CD4-positive, alpha-beta T cell treated with Interleukin-1 beta for 1 hour (primary cell): ENCODE measurements around the gene KCNMA1.
A peak's percentile ranks its signal among the peaks of the same experiment; 100 is the strongest.

Source experiments
- DNase-seq, 2 donors: peaks; one replicate each; pipeline ENCODE4 v3.0.0-alpha.2; 2020 to 2022

KCNMA1 gene

DNA sequence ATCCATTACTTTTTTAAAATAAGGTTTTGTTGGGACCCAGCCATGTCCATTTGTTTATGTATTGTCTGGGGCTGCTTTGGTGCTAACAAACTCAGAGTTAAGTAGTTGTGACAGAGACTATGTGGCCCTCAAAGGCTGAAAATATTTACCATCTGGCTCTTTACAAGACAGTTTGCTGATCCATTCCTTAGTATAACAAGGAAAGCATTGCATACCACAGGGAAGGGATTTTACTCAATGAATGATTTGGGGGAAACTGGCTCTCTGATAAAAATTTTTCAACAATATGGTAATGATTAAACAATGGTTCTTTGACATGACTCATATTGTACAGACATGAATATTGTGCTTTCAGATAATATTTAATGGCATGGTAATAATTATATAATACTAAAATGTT is 738.1 kb downstream of the KCNMA1 start:
- DNase-seq = no peak

DNA sequence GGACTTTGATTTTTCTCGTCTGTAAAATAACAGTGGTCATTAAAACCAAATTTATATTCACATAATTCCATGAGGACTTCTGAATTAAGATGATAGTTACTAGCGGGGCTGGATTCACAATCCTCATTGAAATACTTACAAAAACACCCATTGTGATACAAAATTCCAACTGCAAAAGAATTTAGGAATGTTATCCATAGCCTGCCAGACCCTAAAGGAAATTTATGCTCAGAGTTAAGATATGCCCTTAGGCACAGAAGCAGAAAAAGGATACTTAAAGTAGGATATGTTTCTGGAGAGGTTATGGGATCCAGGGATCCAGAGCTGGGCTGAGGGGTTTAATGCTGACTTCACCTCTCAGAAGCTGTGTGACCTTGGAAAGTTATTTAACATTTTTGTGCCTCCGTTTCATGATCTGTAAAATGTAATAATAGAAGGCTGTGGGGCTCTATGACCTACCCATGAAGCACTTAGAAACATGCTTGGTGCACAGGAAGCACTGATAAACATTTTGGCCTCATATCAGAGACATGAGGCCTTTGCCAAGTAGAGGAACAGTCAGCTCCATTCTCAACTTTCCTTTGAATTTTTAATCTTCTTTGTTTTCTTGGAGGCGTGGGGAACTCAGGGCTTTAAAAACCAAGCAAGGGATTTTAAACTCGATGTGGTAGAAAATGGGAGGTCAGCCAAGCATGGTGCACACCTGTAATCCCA is 744.7 kb downstream of the KCNMA1 start:
- no peak for DNase-seq

DNA sequence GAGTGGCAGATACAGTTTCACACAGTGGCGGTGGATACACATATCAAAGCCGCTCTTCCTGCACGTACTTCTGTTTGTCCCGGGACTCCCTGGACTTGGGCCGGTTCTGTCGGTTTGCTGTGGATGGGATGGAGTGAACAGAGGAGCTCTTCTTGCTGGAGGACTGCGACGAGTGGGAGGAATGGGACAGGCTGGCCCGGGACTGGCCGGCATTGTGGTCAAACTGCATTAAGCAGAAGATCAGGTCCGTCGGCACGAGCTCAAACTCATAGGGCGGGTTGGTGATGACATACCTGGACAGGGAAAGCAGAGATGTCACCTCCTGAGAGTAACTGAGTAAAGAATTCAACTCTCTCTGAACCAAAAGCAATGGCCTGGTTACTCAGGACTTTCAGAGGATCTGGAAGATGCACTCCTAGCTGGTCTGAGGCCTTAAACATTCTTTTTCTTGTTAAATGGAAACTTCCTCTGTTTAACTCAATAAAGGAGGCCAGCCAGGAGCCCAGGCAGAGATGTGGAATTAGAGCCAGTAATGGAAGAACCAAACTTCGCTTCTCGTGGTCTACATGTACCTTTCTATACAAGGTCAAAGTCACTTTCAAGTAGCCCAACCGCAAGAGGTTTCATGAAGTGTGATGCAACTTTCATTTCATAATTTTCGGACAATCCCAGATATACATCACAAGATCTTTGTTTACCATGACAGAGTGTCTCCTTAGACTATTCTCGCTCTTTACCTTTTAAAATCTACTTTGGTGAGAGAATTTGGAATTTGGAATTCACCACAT is 750.2 kb downstream of the KCNMA1 start:
- DNase-seq = no peak

DNA sequence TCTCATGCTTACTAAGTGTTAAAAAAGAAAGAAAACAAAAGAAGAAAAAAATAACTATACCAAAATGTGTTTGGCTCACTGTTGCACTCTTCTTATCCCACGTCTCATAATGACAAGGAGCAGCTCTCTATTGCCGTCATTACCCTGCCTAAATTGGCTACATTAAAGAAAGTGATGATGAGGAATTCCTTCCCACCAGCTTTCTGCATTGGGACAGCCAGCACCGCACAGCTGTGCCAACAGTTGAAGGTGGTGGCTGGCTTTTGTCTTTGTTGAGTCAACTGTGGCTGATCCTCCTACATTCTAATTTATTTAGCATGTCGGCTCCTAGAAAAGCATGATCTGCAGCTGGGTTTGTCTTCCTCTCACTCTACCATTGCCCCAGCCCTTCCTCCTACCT is 751.8 kb downstream of the KCNMA1 start:
- no peak for DNase-seq

DNA sequence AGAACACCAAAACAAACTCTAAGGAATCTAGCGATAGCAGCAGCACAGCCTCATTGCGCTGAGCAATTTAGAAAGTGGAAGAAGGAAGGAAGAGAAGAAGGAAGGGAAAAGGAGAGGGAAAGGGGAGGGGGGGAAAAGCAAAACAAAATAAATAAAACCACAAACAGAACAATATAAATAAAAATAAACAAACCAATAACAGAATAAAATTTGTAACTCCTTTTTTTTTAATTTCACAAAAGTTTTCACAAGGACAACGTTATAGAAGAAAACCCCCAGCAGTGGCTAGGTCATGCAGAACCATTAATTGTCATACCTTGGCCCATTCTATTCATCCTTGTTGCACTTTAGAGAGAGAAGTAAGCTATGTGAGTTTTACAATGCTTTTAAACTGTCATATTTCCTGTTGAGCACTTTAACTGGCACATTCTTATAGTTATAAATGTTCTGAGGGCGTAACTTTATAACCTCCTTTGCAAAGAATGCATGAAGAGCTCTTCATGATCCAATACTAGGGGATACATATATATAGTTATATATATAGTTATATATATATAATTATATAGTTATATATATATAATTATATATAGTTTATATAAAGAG is 752.8 kb downstream of the KCNMA1 start:
- DNase-seq = no peak

DNA sequence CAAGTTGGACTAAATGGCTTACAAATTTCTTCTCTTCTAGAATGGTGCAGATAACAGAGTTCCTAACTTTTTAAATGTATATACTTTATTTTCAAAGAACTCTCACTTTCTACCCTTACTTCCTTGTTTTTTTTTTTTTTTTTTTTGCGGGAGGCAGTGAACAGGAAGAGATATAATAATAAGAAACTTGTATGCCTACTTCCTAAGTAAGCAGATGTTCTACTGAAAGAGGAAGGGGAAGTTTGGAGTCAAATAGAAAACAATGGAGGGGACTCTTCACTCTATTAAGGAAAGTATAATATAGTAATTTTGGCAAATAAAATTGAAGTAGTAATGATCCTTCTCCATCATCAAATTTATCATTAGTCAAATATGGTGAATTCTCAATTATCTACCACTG is 754.0 kb downstream of the KCNMA1 start:
- DNase-seq = no peak

DNA sequence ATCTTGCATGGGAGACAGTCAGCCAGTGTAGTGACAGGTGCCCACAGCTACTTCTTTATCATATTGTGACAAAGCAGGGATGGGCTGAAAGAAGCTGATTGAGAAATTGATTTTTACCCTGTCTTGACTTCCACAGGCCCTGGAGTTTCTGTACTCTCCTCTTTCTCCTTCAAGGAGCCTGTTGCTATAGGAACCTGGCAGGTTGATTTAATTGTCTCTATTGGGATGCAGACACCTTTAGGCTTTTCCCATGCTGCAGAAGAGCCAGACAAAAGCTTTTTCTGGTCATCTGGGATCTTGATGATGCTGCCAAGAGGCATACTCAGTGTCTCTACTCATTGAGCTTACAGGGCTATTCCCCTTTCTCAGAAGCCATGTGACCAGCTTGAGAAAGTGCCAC is 754.8 kb downstream of the KCNMA1 start:
- DNase-seq = no peak

DNA sequence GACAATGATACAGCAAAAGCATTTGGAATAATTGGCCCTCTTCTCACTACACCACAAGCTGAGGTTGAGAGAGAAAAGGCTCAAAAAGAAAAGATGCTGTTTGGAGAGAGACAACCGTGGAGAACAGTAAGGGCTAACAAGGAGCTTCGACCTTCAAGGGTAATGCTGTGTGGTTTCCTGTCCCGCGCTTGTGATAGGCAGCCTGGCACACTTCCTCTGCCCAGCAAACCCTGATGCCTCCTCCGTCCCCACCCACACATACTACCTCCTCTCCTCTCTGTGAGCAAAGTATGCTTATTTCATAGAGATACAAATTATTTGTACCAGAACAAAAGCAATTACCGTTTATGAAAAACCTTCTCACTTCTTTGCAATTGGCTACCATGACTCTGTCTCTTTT is 755.4 kb downstream of the KCNMA1 start:
- peak in 1 of 2 donors; percentile 13 for DNase-seq

DNA sequence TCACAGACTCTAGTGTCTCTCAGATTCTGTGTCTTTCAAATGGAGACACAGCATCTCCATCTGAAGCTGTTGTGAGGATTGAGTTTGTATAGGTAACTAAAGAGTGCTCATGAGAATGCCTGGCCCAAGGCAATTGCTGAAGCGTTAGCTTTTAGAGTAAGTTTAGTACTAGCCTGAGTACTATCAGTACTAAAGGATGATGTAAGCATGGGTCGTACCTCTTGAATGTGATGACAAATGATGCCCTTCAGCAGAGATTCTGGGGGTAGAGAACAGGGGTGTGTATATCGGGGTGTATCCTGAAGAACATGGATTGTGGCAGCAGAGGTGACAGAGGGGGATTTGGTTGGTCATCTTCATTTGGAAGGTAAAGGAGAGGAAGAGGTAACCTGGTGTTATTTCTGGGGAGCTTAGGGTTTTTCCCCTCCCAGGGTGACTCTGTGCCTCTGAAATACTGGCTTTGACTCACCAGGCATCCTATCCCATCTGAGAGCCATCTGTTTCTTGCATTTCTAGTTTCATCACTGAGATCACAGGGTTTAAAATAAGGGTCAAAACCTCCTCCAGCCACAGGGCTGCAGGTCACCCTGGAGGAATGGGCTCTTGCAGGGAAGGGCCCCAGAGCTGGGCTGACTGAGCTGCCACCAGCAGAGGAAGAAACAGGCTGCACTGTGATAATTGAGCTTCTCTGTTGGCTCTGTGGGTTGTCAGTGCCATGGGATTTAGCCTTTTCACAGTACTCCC is 756.0 kb downstream of the KCNMA1 start:
- DNase-seq = no peak

DNA sequence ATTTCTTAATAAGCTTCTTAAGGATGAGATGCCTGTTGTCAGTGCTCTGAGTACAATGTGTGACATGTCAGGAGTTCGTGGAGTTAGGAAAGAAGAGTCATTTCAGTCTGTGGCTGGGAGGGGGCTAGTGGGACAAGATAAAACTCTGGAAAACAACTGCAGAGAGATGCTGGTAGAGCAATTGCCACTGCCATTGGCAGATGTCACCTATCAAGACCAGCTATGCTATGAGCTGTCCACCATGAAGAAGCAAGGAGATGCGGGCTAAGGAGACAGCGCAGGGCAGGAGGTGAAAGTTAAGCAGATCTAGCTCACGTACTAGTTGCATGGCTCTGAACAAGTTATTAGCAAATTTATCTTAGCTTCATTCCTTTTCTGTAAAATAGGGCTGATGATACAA is 756.7 kb downstream of the KCNMA1 start:
- DNase-seq = no peak

DNA sequence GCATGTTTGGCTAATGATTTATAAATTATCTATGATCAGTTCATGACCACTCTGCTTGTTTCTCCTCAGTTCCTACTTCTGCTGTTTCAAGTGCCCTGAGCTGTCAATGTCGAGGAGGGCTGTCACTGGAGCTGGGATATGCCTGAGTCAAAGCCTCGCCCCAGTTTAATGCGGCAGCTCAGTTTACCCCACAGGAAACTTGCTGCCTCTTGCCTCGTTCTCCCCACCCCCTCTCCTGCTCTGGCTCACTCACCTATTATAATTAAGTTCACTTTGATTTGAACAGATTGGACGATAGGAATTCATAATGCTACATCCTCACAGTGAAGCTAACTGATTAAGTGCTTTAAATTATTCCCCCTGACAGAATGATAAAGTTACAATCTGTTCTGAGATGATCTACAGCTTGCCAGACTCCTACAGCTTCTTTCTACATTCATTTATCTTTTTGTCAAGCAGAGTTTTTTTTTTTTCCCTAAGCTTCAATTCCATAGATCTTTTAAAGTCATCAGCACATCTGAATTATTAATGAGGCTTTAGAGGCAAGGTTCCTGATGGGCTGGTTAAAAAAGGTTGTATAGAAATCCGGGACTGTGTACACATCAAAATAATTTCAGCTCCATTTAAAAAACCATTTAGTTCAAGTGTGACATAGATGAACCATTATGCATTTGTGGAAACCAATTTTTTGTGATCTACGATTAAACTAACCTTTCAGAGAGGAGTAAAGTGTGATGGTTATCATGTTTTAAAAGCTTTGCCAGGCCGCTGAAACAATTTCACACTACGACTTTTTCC is 758.3 kb downstream of the KCNMA1 start:
- no peak for DNase-seq

DNA sequence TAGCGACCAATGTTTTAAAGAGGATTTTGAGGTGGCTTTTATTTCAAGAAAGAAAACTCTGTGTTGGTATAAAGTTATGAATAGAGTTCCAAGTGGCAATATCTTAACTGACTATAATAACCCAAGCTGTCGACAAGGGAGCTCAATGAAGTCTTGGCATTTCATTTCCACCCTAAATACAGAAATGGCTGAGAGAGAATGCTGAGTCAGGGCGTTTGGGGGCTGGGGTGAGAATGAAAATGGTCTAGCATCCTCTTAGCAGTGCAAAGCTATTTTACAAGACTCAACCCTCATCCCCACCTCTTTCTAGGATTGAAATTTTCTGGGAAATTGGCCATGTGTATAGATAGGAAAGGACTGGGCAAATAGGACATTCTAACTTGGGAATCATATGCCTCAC is 759.1 kb downstream of the KCNMA1 start:
- DNase-seq = no peak

DNA sequence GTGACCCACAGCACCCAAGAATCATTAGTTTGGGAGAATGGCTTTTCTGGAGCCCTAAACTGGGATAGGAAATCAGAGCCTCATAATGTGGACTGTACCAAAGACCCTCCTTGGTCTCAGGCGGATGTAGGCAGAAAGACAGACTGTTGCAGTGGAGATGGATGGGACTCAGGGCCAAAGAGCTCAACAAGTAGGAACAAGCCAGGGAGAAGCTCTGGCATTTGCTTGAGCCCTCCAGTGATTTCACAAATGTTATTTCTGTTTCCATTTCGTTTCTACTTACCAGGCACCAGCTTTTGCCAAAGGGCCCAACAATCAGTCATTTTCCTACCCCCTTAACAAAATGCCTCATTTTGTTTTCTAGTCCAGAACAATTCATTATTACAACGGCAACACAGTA is 762.7 kb downstream of the KCNMA1 start:
- no peak for DNase-seq

DNA sequence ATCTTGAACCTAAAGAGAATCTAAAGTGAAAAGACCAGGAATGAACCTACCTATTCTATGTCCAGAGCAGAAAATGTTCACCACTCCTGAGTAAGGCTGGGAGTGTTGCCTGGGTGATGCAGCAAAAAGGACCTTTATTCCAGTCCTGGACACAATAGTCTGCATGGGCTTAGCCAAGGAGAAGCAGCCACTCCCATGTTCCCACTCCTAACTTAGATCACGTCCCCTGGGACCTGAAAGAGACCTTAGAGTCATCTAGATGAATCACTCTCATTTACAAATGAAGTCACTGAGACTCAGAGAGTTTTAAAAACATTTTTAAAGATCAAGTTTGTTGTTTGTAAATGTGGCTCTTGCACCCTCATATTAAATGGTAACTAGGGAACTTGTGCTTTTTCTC is 763.4 kb downstream of the KCNMA1 start:
- DNase-seq = no peak

DNA sequence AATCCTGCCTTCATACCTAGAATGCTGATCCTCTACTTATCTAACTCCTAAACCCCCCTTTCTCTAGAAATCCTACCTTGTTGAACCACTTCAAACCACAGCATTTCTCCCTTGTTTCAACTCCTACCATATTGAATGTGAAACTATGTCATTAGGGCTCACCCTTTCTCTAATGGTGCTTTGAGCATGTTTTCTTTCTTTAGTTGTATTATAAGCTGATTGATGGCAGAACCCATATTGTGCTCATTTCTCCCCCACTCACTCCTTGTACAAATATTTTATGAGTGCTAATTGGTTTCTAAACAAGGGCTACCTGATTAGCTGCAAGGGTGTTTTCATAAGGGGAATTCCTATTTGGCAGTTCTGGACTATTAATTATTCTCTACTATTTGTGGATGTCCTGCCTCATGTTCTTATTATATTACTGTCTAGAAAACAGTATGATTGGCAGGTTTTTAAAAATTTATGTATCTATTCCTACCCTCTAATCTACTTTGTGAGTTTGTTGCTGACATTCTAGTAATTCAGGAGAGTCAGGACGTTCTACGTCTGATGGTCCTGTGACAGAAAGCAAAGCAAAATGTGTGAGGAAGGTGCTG is 765.8 kb downstream of the KCNMA1 start:
- DNase-seq = no peak

DNA sequence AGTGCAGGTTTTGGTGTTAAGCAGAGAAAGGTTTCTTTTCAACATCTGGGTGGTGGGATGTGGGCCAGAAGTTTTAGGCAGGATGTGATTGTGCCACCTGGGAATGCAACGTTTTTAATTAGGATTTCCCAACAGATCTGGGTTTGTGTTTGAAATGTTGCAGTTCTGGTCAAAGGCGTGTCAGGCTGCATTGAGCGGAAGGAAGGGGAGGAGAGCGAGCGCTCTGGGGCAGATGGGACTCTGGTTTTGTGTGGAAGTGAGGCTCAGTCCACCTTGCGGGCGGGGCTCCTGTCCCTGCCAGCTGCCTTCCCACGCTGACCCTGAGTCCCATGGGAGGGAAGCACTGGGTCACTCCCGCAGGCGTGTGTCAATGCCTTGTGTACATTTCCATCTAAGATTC is 767.7 kb downstream of the KCNMA1 start:
- no peak for DNase-seq

DNA sequence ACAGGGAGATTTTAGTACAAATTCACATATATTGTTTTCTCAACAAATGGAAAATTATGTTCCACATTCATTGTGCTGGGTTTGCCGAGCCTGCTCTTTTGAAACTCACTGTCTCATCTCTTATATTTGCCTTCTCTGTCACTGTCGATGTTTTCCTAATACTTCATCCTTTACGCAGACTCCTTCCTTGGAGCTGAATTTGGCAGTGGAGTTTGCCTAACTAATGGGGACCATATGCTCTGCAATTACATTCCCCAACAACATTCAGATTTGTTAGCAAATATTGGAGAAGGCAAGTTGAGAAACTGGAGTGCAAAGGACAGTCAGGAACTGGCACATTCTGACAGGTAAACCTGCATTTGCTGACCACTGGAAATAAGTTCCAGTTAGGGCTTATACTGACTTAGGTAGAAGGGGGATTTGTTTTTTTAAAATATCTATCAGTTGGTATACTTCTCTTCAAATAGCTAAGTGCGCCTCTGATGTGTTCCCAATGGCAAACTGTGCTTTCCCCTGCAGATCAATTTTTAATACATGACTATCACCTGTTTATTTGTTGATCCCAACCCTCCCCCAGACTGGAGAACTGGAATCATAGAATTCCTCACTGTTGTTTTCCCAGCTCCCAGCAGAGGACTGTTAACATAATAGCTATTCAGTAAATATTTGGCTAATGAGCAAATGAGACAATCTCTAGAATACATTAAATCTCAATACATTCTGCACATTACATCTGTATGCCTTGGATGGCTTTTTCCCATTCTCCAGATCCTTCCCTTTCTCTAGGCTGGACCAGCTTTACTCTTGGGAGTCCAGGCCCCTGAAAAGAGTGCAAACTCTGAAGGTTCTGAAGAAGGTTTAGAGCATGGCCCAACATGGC is 769.3 kb downstream of the KCNMA1 start:
- DNase-seq = no peak

DNA sequence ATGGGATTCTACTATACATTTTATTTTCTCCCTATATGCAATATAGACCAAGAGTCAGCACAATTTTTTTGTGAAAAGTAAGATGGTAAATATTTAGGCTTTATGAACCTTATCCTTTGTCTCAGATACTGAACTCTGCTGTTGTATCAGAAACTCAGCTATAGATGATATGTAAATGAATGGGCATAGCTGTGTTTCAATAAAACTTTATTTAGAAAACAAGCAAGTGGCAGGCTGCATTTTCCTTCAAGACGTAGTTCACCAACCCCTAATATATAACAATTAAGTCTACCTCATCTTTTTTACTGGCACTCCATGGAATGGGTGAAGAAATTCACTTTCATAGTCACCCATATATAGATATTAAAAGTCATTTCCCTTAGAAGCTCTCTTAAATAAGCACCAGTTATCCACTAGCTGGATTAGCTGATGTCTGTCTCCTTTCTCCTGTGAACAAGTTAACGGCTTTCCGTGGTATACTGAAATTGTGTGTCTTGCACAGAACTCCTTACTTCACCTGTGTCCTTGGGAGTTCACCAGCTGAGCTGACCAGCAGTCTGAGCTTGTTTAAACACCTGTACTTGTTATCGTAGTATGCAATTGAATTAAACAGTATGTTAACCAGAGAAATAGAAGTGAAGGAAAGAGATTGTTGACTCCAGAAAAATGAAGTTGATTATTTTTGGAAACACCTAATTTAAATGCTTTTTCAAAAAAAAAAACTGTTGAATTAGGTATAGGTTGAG is 770.6 kb downstream of the KCNMA1 start:
- DNase-seq = no peak

DNA sequence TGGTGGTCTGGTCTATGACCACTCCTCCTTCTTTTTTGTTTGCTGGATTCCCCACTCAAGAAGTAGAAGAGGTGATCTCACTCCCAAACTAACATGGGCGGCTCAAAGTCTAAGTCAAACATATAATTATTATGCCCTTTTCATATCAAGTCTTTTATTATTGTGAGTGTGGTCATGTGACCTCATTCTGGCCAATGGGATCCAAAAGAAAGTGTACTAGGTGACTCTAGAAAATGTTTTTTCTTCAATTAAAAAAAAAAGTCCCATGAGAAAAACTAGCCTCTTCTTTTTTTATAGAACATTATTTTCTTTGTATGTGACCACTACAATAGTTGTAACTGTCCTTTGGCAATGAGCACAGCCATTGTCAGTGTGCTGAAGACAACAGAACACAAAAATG is 772.7 kb downstream of the KCNMA1 start:
- no peak for DNase-seq

DNA sequence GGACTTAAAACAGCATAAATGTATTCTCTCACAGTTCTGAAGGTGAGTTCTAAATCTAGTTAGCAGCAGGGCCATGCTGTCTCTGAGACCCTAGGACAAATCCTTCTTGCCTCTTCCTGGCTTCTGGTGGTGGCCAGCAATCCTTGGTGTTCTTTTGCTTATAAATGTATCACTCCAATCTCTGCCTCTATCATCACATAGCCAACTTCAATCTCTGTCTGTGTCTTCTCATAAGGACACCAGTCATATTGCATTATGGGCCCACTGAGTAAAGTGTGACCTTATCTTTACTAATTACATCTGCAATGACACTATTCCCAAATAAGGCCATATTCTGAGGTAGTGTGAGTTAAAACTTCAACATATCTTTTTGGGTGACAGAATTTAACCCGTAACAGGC is 778.9 kb downstream of the KCNMA1 start:
- no peak for DNase-seq
